Vagina (tissue), 2 donors: ENCODE results near the gene HNMT.
"Not testable (repeated sequence)": the region's sequence is repeated elsewhere in the genome, so short reads cannot be mapped to it uniquely, and the experiment has no call there.

ENCODE experiments used
- CTCF ChIP-seq, 3 experiments: fragments of 450-650 bp in 2 of 3; fragments of 200-600 bp in 1 of 3; sonication (generic) in 1 of 3; IDR thresholded peaks; one replicate each; pipeline ENCODE4 v1.5.1; 2017 to 2019; ENCODE audit warnings: antibody characterized with exemption in 3 of 3, mild to moderate bottlenecking in 2 of 3, moderate library complexity in 2 of 3
- POLR2A ChIP-seq, 2 donors: fragments of 450-650 bp; IDR thresholded peaks; one replicate each; pipeline ENCODE4 v1.6.1; 2017; ENCODE audit warnings: antibody characterized with exemption in 2 of 2, mild to moderate bottlenecking in 2 of 2, moderate library complexity in 2 of 2

GRCh38 chr2:137996158-137996557, 31.9 kb downstream of the HNMT start:
- TF ChIP-seq CTCF, POLR2A (IDR thresholded peaks at IDR 0.05): not testable (repeated sequence)
